HK-2 (cell line): Measurements from ENCODE around the gene TSHZ1.

Experiments used
- DNase-seq: peaks from one replicate; pipeline ENCODE4 v3.0.0-alpha.2; 2018; ENCODE audit not compliant: unreplicated experiment

The TSHZ1 gene

GRCh38 chr18:75210274-75211001 is at the start of gene TSHZ1:
TSHZ1 (plus strand) TSS chr18:75210797; CDS start chr18:75211877, 1,080 bp downstream.
- DNase-seq, result peak; percentile 24

- no peak for DNase-seq
Observed at GRCh38 chr18:75161256-75162028, 49.2 kb upstream of the TSHZ1 start.

GRCh38 chr18:75162467-75162866 is 48.1 kb upstream of the TSHZ1 start:
- no peak for DNase-seq

- no peak for DNase-seq
Observed at GRCh38 chr18:75162978-75163377, 47.6 kb upstream of the TSHZ1 start.

GRCh38 chr18:75163736-75164135 is 46.9 kb upstream of the TSHZ1 start:
- no peak for DNase-seq

- DNase-seq, result no peak
Observed at GRCh38 chr18:75164479-75164878, 46.1 kb upstream of the TSHZ1 start.

GRCh38 chr18:75165926-75166325 is 44.7 kb upstream of the TSHZ1 start:
- DNase-seq, result no peak

GRCh38 chr18:75167137-75167536 is 43.5 kb upstream of the TSHZ1 start:
- no peak for DNase-seq

GRCh38 chr18:75167759-75168618 is 42.6 kb upstream of the TSHZ1 start:
- DNase-seq, result no peak

- no peak for DNase-seq
Observed at GRCh38 chr18:75168619-75169018, 42.0 kb upstream of the TSHZ1 start.

GRCh38 chr18:75169411-75169810 is 41.2 kb upstream of the TSHZ1 start:
- no peak for DNase-seq

- no peak for DNase-seq
Observed at GRCh38 chr18:75170022-75170789, 40.4 kb upstream of the TSHZ1 start.

- DNase-seq, result no peak
Observed at GRCh38 chr18:75170916-75171315, 39.7 kb upstream of the TSHZ1 start.

GRCh38 chr18:75172299-75173124 is 38.1 kb upstream of the TSHZ1 start:
- DNase-seq, result no peak

- no peak for DNase-seq
Observed at GRCh38 chr18:75173125-75173432, 37.5 kb upstream of the TSHZ1 start.

GRCh38 chr18:75173738-75174137 is 36.9 kb upstream of the TSHZ1 start:
- no peak for DNase-seq

- DNase-seq, result no peak
Observed at GRCh38 chr18:75176849-75177248, 33.7 kb upstream of the TSHZ1 start.

- no peak for DNase-seq
Observed at GRCh38 chr18:75178376-75178775, 32.2 kb upstream of the TSHZ1 start.

- DNase-seq, result no peak
Observed at GRCh38 chr18:75179819-75180600, 30.6 kb upstream of the TSHZ1 start.

- no peak for DNase-seq
Observed at GRCh38 chr18:75183524-75183923, 27.1 kb upstream of the TSHZ1 start.
